ENCODE results near the gene TAS1R3.

DNA sequence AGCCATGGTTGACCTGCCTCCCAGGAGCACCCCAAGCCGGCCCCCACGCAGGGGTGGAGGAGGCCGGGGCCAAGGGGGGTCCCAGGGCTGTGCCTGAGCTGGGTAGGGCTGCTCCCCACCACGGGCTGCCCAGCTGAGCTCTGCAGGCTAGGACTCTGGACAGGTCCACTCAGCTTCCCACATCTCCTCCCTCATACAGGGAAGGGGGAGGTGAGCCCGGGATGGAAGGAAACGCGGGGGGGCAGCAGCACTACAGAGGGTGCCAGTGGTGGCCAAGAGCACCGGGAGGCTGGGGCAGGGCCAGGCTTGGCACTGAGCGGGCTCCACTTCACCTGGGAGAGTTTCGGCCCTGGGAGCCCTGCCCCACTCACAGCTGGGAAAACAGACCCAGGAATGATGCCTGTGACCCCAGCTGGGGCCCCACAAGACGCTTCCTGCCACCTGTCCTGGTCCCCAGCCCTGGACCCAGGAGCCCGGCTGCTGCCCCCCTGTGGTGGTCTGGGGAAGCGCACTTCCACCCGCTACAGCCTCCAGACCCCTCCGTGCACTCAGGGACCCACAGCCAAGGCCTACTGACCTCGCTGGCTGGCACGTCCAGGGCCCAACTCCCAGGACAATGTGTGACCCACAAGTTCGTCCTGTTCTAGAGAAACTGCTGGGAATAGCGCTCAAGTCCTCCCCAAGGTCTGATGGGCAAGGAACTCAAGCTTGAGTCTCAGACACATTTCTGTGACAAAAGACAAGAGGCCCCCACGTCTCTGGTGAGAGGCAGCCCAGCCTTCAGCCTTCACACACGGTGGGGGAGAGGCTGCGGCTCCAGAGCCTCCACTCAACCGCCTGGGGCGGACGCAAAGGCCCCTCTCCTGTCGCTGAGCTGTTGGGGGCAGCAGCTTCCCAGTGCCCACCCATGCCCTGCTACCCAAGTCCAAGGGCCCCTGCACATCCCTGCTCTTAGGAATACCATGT is 40.9 kb downstream of the TAS1R3 start:
- TF ChIP-seq ZNF138 (CRISPR knock-in tag; conservative IDR thresholded peaks at IDR 0.05) (no peak), MXD4 (CRISPR knock-in tag; IDR thresholded peaks at IDR 0.05; ENCODE audit: borderline replicate concordance) (no peak), RORB (CRISPR knock-in tag; IDR thresholded peaks at IDR 0.05) (no peak), NR1H2 (CRISPR knock-in tag; IDR thresholded peaks at IDR 0.05) (no peak)
- TF ChIP-seq, protein P1, sequence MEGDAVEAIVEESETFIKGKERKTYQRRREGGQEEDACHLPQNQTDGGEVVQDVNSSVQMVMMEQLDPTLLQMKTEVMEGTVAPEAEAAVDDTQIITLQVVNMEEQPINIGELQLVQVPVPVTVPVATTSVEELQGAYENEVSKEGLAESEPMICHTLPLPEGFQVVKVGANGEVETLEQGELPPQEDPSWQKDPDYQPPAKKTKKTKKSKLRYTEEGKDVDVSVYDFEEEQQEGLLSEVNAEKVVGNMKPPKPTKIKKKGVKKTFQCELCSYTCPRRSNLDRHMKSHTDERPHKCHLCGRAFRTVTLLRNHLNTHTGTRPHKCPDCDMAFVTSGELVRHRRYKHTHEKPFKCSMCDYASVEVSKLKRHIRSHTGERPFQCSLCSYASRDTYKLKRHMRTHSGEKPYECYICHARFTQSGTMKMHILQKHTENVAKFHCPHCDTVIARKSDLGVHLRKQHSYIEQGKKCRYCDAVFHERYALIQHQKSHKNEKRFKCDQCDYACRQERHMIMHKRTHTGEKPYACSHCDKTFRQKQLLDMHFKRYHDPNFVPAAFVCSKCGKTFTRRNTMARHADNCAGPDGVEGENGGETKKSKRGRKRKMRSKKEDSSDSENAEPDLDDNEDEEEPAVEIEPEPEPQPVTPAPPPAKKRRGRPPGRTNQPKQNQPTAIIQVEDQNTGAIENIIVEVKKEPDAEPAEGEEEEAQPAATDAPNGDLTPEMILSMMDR (IDR thresholded peaks at IDR 0.05) = peak; percentile 90
- TF ChIP-seq, protein P2, sequence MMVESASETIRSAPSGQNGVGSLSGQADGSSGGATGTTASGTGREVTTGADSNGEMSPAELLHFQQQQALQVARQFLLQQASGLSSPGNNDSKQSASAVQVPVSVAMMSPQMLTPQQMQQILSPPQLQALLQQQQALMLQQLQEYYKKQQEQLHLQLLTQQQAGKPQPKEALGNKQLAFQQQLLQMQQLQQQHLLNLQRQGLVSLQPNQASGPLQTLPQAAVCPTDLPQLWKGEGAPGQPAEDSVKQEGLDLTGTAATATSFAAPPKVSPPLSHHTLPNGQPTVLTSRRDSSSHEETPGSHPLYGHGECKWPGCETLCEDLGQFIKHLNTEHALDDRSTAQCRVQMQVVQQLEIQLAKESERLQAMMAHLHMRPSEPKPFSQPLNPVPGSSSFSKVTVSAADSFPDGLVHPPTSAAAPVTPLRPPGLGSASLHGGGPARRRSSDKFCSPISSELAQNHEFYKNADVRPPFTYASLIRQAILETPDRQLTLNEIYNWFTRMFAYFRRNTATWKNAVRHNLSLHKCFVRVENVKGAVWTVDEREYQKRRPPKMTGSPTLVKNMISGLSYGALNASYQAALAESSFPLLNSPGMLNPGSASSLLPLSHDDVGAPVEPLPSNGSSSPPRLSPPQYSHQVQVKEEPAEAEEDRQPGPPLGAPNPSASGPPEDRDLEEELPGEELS (CRISPR knock-in tag; IDR thresholded peaks at IDR 0.05) = no peak
- TF ChIP-seq, protein P3, sequence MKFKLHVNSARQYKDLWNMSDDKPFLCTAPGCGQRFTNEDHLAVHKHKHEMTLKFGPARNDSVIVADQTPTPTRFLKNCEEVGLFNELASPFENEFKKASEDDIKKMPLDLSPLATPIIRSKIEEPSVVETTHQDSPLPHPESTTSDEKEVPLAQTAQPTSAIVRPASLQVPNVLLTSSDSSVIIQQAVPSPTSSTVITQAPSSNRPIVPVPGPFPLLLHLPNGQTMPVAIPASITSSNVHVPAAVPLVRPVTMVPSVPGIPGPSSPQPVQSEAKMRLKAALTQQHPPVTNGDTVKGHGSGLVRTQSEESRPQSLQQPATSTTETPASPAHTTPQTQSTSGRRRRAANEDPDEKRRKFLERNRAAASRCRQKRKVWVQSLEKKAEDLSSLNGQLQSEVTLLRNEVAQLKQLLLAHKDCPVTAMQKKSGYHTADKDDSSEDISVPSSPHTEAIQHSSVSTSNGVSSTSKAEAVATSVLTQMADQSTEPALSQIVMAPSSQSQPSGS (CRISPR knock-in tag; IDR thresholded peaks at IDR 0.05; ENCODE audit: borderline replicate concordance, low read depth) = no peak

Data from WTC11 (cell line).